ENCODE data around the gene KCTD5.
"Not testable (repeated sequence)": the region's sequence is repeated elsewhere in the genome, so short reads cannot be mapped to it uniquely, and the experiment has no call there.

Gene KCTD5

DNA sequence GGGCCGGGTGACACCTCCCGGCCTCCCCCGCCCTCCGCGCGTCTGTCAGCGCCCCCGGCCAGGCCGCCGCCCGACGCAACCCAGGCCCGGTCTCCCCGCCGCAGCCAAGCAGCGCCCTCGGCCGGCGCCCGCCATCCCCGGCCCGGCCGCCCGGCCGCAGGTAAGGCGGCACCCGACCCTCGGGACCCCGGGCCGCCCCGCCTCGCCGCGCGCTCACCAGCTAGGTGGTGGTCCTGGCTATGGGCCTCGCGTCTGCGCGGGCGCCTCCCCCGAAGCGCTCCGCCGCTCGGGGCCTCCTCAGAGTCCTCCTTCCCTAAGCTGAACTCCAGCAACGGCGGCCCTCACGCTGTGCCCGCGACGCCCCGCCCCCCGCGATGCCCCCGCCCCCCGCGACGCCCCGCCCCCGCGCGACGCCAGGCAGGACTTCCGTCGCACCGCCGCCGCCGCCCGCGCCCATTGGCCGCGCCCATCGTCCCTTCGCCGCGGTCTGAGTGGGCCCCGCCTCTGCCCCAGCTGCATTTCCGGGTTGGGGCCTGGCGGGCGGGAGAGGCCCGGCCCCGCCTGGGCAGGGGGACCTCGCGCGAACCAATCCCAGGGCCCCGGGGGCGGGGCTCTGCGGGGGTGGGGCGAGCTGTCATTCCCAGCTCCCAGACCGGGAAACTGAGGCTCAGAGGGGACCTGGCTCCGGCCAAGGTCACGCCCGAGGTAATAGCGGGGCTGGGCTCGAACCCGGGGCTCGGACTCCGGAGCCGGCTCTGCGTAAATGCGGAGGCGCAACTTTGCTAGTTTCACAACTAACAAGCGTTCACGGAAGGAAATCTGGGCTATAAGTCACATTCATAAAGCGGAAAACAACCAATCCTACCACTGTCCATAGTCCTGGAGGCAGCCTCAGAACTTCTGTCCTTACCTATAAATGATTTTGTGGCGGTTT, 9.0 kb upstream of the KCTD5 start:
- peak; percentile 83 for DNase-seq

DNA sequence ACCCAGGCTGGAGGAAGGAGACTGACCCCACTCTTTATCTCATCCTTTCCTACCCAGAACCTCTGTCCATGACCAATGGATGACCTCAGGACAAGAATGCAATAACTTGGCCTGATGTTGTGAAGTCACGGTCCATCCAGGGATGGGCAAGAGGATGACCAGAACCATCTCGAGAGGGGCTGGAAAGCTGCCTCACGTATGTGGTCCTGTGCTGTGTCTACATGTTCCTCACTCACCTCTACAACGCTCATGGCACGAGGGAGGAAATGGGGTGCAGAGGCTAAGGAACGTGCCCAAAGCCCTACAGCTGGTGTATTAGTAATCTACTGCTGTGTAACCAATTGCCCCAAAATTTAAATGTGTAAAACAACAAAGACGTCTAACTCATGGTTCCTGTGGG, 7.3 kb upstream of the KCTD5 start:
- no peak for DNase-seq

DNA sequence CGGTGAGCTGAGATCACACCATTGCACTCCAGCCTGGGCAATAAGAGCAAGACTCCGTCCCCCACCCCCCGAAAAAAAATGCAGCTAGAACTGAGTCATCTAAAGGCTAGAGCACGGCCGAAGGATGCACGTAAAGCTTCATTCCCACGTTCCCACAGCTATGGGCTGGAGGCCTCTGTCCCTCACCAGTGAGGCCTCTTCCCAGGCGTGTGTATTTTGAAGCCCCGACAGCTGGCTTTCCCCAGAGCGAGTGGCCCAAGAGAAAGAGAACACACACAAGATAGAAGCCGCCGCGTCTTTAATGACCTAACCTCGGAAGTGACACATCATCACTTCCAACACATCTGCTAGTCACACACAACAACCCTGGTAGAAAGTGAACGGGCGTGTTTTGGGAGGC, 6.6 kb upstream of the KCTD5 start:
- no peak for DNase-seq

DNA sequence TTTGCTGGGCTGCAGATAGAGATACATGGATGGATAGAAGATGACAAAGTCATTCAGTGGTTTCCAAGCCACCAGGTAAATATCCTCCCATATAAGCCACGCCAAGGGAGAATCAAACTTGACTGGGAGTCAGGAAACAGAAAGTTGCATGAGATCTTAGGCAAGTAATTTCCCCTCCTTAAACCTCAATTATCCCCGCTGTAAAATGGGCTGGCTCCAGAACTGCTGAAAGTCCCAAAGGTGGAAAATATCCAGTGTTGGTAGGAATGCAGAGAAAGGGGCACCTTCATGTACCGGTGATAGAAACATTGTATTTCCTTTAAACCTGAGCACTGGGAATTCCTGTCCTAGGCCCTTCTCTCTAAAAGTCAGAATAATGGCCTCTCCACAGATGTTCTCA, 5.4 kb upstream of the KCTD5 start:
- not testable (repeated sequence) for DNase-seq

DNA sequence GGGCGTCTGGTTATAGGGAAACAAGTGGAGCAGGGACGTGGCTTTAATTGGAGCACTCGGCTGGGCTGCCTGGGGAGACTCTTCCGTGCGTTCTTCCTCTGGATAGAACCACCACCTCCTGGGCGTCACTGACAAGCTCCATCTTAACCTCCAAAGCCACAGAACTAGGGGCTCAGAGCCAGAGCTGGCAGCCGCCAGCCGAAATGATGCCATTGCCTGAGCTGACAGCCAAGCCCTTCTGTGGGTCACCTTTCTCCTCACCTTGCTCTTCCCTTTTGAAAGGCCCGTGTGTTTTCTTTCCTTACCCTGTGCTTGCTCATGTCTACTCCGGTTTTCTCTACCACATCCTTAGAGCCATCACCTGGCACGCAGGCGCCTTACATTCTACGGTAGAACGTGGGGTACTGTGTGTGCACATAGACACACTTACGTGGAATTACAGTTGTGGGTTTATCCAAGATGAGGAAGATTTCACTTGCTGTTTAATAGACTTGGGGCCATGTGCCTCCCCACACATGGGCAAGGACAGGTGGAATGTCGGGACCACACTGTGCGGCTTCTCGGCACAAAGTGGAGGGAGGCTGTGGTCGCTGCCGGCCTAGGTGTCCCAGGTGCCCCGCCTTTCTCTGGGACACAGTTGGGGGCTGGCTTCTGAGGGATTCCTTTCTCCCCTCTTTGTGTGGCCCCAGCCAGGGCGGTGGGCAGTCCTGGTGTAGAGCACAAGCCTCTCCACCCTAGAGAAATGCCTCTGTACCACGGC, 3.9 kb upstream of the KCTD5 start:
- not testable (repeated sequence) for DNase-seq

DNA sequence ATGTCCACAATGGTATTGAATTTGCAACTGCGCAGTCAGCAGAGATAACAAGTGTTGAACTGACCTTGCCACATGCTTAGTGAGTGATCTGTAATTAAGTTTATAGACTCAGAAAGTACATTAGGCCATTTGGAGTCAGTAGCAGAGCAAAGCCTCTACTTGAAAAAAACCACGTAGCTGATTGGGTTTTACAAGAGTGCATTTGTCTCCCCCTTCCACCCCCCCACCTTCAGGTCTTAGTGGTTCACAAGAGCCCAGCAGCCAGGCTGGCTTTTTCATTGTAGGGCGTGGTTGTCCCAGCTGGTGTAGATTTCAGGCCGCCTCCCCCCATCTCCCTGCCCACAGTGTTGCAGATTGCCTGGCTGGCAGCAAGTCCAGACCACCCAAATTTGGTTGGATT, 2.4 kb upstream of the KCTD5 start:
- not testable (repeated sequence) for DNase-seq

DNA sequence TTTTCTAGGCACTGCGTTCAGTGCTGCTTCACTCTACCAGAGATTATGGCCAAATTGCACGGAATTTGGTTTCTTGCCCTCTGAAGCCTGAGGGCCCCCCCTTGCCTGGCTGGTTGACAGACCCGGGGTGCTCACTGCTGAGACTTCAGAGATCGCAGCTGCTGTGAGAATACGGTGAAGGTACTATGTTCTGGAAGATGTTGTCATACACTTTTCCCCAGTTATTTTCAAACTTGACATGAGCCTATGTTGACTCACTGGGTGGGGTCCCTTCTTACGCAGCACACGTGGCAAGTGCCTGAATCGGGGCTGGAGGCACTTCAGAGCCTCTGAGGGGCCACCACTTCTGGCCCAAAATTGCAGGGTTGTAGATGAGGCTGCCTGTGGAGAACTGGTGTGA, 2.0 kb upstream of the KCTD5 start:
- DNase-seq = not testable (repeated sequence)

DNA sequence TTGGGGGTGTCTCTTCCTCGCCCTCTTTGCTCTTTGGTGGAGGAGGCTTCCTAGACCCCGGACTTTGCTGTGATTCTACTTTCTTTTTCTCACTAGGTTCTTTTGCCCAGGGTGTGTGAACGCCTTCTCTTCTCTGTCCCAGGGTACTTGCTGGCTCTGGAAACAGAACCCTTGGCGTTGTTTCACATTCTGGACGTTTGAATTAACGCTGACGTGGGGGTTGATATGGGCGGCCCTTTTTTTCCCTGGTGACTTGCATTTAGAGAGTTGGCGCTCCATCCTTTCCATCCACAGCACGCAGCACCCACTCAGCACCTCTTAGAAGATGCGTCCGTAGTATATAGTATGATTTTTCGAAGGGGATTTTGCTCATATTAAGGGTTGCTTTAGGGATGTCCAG, 718 bp downstream of the KCTD5 start:
- not testable (repeated sequence) for DNase-seq

DNA sequence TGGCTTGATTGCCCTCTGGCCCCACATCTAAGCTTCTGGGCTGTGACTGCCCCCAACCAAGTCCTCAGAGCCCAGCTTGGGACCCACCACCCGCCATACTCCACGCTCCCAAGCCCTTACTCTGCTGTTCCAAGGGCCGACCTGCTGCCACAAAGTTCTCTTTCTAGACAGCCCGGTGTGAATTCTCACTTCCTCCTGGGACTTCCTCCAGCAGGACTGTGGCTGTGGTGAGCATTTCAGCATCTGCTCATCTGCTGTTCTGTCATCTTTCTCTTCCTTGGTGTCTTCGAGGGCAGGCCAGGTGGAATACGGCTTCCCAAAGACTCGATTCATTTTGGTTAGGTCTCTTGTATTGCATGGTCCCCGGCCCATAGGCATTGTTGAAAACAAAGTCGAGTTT, 3.8 kb downstream of the KCTD5 start:
- not testable (repeated sequence) for DNase-seq

DNA sequence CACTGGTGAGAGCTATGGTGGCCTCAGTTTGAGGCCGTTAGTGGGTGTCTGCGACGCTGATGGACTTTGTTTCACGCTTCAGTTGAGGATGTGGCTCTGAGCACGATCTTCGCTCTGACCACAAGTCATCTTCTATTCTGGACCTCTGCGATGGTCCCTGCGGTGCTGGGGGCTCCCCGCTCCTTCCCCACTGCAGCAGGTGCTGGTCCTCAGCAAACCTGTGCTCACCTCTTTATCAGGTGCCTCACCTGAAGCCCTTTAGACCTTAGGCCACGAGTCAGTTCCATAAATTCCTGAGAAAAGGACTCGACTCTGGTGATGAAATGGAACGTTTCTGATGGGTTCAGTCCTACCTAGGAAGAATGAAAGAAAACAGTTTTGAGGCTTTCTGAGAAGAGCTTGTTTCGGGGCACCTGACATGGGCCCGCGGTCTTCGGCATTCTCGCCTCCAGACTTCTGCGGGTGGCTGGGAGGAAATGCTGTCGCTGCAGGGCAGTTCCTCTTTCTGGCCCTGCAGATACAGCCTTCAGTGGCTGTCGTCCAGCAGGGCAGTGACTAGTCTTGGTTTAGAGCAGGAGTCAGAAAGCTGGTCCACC, 4.7 kb downstream of the KCTD5 start:
- no peak for DNase-seq

DNA sequence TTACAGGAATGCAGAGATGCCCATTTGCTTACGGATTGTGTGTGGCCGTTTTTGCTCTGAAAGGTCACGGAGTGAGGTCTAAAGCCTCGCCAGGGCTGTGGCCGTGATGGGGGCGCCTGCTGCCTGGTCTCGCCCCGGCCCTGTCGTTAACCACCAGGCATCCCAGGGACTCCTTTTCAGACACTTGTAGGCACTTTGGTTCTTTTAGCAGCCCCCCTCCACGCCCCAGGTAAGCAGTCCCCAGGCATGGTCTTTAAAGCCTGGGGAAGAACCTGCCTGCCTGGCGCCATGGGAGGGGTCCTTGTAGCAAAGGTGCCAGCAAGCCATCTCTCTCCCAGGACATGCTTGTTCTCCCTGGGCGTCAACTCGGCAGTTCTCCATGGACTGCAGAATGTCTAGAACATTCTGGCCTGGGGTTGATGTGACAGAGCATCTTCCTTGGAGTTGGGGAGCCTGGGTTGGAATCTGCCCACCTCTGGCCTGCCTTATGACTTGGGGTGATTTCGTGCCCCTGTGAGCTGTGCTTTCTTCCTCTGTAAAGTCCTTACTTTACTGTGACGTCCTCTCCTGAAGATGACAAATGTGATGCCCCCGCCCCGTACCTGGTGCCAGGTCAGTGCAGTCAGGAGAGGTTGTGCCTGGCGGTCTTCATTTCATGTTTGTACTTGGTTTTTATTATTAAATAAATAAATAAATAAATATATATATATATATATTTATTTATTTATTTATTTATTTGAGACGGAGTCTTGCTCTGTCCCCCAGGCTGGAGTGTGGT, 5.4 kb downstream of the KCTD5 start:
- no peak for DNase-seq

DNA sequence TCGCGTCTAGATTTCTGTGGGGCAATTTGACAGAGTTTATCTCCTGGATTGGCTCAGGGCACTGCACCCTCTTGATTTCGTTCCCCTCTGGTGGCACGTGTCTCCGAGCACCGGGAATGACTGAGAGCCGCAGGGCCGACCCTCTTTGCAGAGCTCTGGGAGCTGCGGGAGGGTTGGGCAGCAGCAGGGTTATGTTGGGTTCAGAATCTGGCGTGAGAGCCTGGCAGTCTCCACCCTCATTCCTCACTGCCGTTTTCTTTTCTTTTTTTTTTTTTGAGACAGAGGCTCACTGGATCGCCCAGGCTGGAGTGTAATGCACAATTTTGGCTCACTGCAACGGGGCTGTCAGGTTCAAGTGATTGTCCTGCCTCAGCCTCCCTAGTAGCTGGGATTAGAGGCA, 7.1 kb downstream of the KCTD5 start:
- DNase-seq = not testable (repeated sequence)

DNA sequence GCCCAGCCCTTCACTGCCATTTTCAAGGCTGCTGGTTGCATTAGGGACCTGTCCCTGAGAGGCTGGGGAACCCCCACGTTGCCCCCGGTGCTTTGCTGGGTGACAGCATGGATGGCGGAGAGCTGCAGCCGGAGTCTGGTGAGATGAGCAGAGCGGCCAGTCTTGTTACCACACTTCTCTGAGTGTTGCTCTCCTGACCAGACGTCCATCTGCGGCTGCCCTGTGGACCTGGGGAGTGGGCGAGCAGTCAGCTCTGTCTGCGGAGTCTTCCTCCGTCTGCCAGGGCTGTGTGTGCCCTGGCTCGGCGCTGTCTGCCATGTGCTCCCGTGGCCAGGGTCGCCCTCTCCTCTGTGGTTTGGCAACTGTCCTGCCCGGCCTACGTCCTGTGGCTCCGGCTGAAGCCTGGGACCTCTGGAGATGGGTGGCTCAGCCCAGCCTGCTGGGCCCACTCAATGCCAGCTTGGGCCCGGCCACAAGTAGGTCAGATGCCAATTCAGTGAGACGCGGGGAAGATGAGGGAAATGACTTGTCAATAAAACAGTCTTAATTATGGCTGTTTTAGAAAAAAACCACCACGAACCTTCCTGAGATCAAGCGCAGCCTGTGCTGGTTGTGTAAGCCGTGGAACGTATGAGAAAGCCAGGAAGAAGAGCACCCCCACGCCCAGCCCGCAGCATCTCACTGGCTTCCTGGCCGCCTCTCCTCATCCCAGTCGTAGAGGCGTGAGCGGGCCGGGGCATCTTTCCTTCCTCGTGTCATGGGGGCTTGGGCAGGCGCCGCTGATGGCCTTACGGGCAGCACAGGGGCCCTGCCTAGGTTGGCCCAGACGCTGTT, 7.9 kb downstream of the KCTD5 start:
- no peak for DNase-seq

DNA sequence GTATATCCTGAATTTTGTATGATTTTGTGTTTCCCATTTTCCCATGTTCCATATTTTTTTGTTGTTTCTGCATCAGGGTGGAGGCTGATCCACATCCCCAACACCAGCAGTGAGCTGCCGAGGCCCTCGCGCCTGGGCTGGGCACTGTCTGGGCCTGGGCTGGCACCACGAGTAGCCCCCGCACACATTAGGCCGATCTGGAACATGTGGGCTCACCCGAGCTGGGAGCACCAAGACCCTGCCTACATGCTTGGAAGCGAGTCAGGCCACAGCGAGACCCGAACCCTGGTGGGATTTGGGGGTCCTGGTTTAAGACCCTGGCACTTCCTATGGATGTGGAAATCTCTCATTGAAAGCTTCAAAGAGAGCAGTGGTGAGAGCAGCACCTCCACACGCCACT, 8.5 kb downstream of the KCTD5 start:
- no peak for DNase-seq

DNA sequence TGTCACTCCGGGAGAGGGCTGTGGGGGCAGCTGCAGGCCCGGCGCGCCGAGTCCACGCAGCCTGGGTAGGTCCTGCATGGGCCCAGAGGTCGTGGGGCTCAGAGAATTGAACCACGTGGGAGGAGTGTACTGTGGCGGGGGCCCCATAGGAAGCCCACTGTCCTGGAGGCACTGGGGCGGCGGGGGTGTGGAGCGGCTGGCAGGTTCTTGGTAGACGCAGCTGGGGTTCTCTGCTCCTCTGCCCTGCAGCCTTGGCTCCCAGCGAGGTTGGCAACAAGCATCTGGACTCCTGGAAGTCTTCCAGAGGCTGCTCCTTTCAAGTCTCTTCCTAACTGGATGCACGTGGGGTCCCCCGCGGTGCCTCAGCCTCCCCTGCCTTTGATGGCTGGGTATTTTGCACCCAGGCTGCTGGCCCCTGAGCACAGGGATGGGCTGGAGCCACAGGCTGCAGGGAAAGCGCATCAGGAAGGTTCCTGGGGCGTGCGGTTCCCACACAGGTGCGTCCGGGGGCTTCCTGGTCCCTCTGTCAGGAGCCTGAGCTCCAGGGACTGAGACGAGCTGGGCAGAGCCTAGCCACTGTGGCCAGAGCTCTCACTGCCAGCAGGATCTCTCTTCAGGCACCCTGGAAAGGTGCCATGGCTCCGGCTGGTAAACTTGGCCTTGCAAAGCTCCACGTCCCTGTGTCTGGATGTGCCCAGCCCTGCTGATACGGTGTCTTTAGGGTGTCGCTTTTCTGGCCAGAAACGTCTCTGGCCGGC, 9.3 kb downstream of the KCTD5 start:
- DNase-seq = no peak

DNA sequence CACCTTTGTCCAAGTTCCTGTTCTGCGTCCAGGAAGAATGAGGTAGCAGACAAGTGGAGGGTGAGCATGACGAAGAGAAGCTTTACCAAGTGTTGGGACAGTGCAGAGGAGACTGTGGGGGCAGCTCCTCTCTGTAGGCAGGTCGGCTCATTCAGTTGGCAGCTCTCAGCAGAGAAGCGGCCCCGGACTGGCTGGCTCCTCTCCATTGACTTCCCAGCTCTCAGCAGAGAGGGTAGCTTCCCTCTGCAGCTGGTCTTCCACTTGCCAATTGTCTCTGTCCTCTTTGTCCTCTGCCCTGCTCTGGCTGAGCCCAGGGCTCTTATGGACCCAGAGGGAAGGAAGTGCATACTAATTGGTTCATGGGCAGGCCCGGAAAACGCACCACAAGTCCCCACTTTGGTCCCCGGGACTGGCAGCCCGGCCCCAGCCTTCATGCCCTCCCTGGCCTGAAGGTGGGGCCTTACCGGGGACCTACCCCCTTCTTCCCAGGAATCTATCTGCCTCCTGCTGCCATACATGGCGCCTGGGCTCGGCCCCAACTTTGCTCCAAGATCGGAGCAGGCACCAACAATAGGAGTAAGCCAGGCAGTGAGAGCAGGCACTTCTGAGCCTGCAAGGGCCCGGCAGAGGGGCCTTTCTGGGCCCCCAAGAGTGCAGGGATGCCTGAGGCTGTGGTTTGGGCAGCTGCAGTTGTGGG, 10.1 kb downstream of the KCTD5 start:
- DNase-seq = no peak

DNA sequence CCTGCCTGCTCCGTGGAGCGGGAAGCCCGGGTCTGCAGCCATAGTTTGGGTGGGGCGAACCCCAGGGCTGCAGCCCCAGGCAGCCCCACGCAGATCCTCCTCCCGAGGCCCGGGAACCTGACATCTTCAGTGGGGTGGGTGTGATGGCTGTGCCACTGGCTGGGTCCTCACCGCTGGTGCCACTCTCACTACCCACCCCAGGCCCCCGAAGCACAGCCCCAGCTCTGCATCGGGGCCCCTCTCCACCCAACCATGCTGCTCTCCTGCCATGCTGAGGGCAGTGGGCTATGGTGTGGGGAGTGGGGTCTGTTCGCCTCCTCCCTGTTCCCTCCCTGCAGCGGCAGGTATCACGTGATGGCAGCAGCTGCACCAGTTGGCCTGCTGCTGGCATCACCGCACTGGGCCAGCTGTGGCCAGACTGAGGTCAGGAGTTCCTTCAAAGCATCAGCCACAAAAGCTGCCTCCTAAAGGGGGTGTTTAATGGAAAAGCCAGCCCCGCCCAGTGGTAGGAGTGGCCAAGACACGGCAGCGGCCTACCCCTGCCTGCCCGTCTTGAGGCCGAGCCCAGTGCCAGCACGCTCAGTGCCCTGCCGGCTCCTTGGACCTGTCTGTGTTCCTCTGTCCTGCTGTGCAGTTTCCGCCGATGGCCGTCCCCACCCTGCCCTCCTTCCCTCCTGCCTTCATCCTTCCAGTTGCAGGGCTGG, 10.8 kb downstream of the KCTD5 start:
- DNase-seq = peak; percentile 2

DNA sequence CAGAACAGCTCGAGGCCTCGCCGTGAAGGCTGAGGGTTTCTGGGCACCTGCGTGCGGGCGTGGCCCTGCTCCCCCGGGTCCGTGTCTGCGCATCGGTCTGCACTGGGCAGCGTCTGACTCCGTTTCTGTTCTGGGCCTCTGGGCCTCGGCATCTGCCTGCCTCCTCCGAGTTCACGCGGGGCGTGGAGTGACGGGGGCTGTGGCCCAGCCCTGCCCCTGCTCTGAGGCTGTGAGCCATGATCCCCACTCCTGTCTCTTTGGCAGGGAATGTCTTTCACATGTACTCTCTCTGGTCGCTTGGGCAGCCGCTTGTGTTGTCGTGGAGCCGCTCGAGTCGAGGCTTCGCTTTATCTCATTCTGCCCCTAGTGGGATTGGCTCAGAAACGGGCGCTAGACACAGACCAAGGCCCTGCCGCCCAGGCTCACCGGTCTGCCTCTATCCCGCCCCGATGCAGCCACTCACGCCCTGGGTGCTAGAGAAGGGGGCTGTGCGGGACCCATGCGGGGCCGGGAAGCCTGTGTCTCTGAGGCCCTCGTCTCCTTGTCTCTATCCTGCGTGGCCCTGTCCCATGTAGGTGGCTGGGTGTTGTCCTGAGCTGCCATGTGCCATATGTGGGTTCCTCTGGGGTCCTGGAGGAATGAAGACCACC, 14.4 kb downstream of the KCTD5 start:
- DNase-seq = not testable (repeated sequence)

DNA sequence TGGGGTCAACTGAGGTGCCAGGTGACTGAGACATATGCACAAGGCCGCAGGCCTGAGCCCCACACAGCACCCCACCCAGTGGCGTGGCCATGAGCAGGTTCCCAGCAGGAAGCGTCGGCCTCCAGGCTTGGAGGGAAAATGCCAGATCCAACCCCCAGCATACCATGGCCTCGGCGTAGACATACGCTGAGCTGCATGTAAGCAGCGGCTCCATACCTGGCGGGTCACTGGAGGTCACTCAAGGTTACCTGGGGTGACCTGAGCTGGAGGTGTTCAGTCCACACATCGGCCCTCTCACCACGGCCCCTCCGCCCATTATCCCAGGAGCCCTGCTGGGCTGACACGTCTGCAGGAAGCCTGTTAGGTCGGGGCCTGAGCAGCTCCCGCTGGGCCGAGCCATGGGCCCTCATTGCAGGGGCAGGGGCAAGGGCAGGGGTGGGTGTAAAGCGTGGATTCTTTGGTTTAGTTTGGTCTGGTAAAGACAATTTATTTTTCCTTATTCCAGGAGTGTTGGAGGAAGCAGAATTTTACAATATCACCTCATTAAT, 15.2 kb downstream of the KCTD5 start:
- no peak for DNase-seq

All from kidney glomerular epithelial cell (primary cell).